Caco-2 (cell line): ENCODE data around the gene ELMO1. TPM values are rescaled to one million over a fixed set of nuclear protein-coding genes. Genes with fewer than 3 reads are reported as not detected.

Experiments
- BruUV-seq: library from RNA; stranded (reverse); fragments of 400-500 nt; replicated peaks from 2 replicates; lab custom pipeline; 2021; lab: Mats Ljungman, UMichigan
- CTCF ChIA-PET: fragments of 300-600 bp; sonication (Branson Sonifier 250); formaldehyde crosslinking; loops from one replicate; lab custom pipeline; 2022; ENCODE audit warnings: antibody characterized with exemption; lab: Charles Lee
- POLR2A ChIA-PET: fragments of 300-600 bp; sonication (Branson Sonifier 250); formaldehyde crosslinking; loops from one replicate; lab custom pipeline; 2022; ENCODE audit warnings: antibody characterized with exemption; lab: Charles Lee
- DNase-seq, 2 experiments: peaks; one replicate each; pipeline versions ENCODE4 v3.0.0 to v3.0.0-alpha.2; 2020 to 2022
- H3K27me3 ChIP-seq: replicated peaks from 2 replicates; pipeline ENCODE4 v1.6.0; 2011; ENCODE audit warnings: low read length; ENCODE audit not compliant: control insufficient read depth, insufficient read depth
- H3K36me3 ChIP-seq: 2 replicates; pipeline ENCODE4 v1.5.1; 2011; ENCODE audit warnings: low read length; ENCODE audit not compliant: control insufficient read depth, insufficient read depth
- H3K4me1 ChIP-seq: fragments of 250-450 bp; sonication (Bioruptor Pico); 2 replicates; pipeline ENCODE4 v1.5.1; 2020; ENCODE audit warnings: mild to moderate bottlenecking
- H3K4me3 ChIP-seq: 2 replicates; pipeline ENCODE4 v1.5.1; 2011; ENCODE audit warnings: low read depth, mild to moderate bottlenecking, control low read depth, low read length
- H3K9me3 ChIP-seq: fragments of 250-450 bp; sonication (Bioruptor Pico); 2 replicates; pipeline ENCODE4 v1.5.1; 2020; ENCODE audit warnings: mild to moderate bottlenecking, moderate library complexity
- H3K27ac Mint-ChIP-seq: one replicate; pipeline ENCODE4 v1.8.0; 2022; ENCODE audit warnings: mixed read lengths; ENCODE audit not compliant: unreplicated experiment
- H3K27me3 Mint-ChIP-seq: one replicate; pipeline ENCODE4 v1.8.0; 2022; ENCODE audit warnings: mixed read lengths; ENCODE audit not compliant: insufficient read depth, unreplicated experiment
- H3K36me3 Mint-ChIP-seq: one replicate; pipeline ENCODE4 v1.8.0; 2022; ENCODE audit warnings: mild to moderate bottlenecking, mixed read lengths; ENCODE audit not compliant: insufficient read depth, unreplicated experiment
- H3K4me1 Mint-ChIP-seq: one replicate; pipeline ENCODE4 v1.8.0; 2022; ENCODE audit warnings: low read depth, mixed read lengths; ENCODE audit not compliant: unreplicated experiment
- H3K4me3 Mint-ChIP-seq: one replicate; pipeline ENCODE4 v1.8.0; 2022; ENCODE audit warnings: mild to moderate bottlenecking, moderate library complexity, mixed read lengths; ENCODE audit not compliant: unreplicated experiment
- H3K9me3 Mint-ChIP-seq: one replicate; pipeline ENCODE4 v1.8.0; 2022; ENCODE audit warnings: mixed read lengths; ENCODE audit not compliant: unreplicated experiment
- CTCF ChIP-seq, 2 experiments: fragments of 200-600 bp in 1 of 2; IDR thresholded peaks; 1 replicate in 1 of 2; 2 replicates in 1 of 2; pipeline versions ENCODE4 v1.5.1 to v1.8.0; 2011 to 2022; ENCODE audit warnings: antibody characterized with exemption in 1 of 2, control low read depth in 1 of 2, inconsistent platforms in 1 of 2, low read depth in 1 of 2, low read length in 1 of 2, mild to moderate bottlenecking in 1 of 2, moderate library complexity in 1 of 2; ENCODE audit not compliant: insufficient read depth in 1 of 2, severe bottlenecking in 1 of 2, unreplicated experiment in 1 of 2
- intact Hi-C: fragments of 100-400 bp; cut with micrococcal nuclease; formaldehyde crosslinking; loops from one replicate; pipeline ENCODE4 v1.10.0; 2022; ENCODE audit not compliant: unreplicated experiment
- total RNA-seq: library from RNA; stranded (reverse); gene quantifications from 2 replicates; pipeline ENCODE4 v1.2.3, GENCODE V29; 2022

ELMO1 gene
- total RNA-seq, 1 experiment from 2014 or later, result 0.14 TPM

- CTCF ChIA-PET, result interaction anchor here (2.1 kb wide), 1 partner anchor 199 kb away, joined by 12 read pairs; no protein-coding TSS in a partner anchor
Measured at GRCh38 chr7:36982766-36983165, 465.9 kb downstream of the ELMO1 start.

GRCh38 chr7:36979810-36980248, 468.8 kb downstream of the ELMO1 start:
- H3K27me3 Mint-ChIP-seq, result no peaks in the 10 kb centered on the region
- intact Hi-C loops, result loop anchor here (10.0 kb wide), 1 partner anchor 185 kb away; no protein-coding TSS in a partner anchor
- Histone ChIP-seq H3K36me3 (no peaks in the 10 kb centered on the region), H3K4me3 (no peak overlapping the region), H3K9me3 (peaks cover 11% of the 10 kb centered on the region; the same call in 1 of the 2 replicates), H3K4me1 (peaks cover 6% of the 10 kb centered on the region; the same call in 1 of the 2 replicates), H3K27me3 (no peaks in the 10 kb centered on the region)
- no peak overlapping the region for H3K27ac Mint-ChIP-seq
- no peak overlapping the region for H3K4me3 Mint-ChIP-seq
- peaks cover 20% of the 10 kb centered on the region for H3K9me3 Mint-ChIP-seq
- no peaks in the 10 kb centered on the region for H3K36me3 Mint-ChIP-seq
- BruUV-seq, result no TSS peak
- ChIA-PET POLR2A (no interaction called here), CTCF (interaction anchor here (0.6 to 1.4 kb wide), 2 partner anchors 8 to 275 kb away, joined by 3 to 5 read pairs; no protein-coding TSS in a partner anchor)
- no peak for TF ChIP-seq CTCF (IDR thresholded peaks at IDR 0.05; ENCODE audit: insufficient read depth in 1 of 2, low read depth in 1 of 2, low read length in 1 of 2, severe bottlenecking in 1 of 2, unreplicated experiment in 1 of 2)
- no peaks in the 10 kb centered on the region for H3K4me1 Mint-ChIP-seq
- DNase-seq, result no peak

More at GRCh38 chr7:36982766-36983165, 465.9 kb downstream of the ELMO1 start:
- H3K4me3 Mint-ChIP-seq, result no peak overlapping the region
- H3K4me1 ChIP-seq, result peaks cover 9% of the 10 kb centered on the region; the same call in 1 of the 2 replicates
- TF ChIP-seq CTCF (IDR thresholded peaks at IDR 0.05; ENCODE audit: insufficient read depth in 1 of 2, low read depth in 1 of 2, low read length in 1 of 2, severe bottlenecking in 1 of 2, unreplicated experiment in 1 of 2), result no peak
- no peaks in the 10 kb centered on the region for H3K36me3 ChIP-seq
- H3K27me3 ChIP-seq, result no peaks in the 10 kb centered on the region
- intact Hi-C loops, result no loop called here
- POLR2A ChIA-PET, result no interaction called here
- H3K36me3 Mint-ChIP-seq, result no peaks in the 10 kb centered on the region
- no TSS peak for BruUV-seq
- H3K27ac Mint-ChIP-seq, result no peak overlapping the region
- H3K4me1 Mint-ChIP-seq, result no peaks in the 10 kb centered on the region
- no peak overlapping the region for H3K4me3 ChIP-seq
- no peak for DNase-seq
- 0 out of 2 replicates have a peak, but pooled peaks cover 6% of the 10 kb centered on the region for H3K9me3 ChIP-seq
- no peaks in the 10 kb centered on the region for H3K27me3 Mint-ChIP-seq
- H3K9me3 Mint-ChIP-seq, result peaks cover 23% of the 10 kb centered on the region

GRCh38 chr7:36978461-36978860, 470.2 kb downstream of the ELMO1 start:
- Histone ChIP-seq H3K4me1 (peaks cover under 1% of the 10 kb centered on the region; the same call in 1 of the 2 replicates), H3K27me3 (no peaks in the 10 kb centered on the region), H3K9me3 (peaks cover 14% of the 10 kb centered on the region; the same call in 1 of the 2 replicates), H3K4me3 (no peak overlapping the region), H3K36me3 (no peaks in the 10 kb centered on the region)
- H3K9me3 Mint-ChIP-seq, result peaks cover 20% of the 10 kb centered on the region
- H3K27ac Mint-ChIP-seq, result no peak overlapping the region
- H3K36me3 Mint-ChIP-seq, result no peaks in the 10 kb centered on the region
- DNase-seq, result no peak
- TF ChIP-seq CTCF (IDR thresholded peaks at IDR 0.05; ENCODE audit: insufficient read depth in 1 of 2, low read depth in 1 of 2, low read length in 1 of 2, severe bottlenecking in 1 of 2, unreplicated experiment in 1 of 2), result no peak
- no peaks in the 10 kb centered on the region for H3K4me1 Mint-ChIP-seq
- H3K27me3 Mint-ChIP-seq, result no peaks in the 10 kb centered on the region
- intact Hi-C loops, result loop anchor here (10.0 kb wide), 1 partner anchor 184 kb away; no protein-coding TSS in a partner anchor
- CTCF ChIA-PET, result no interaction called here
- POLR2A ChIA-PET, result no interaction called here
- H3K4me3 Mint-ChIP-seq, result no peak overlapping the region
- no TSS peak for BruUV-seq
